ENCODE results near the gene DNAJC15.

GRCh38 chr13:43134868-43135267 is 111.5 kb downstream of the DNAJC15 start:
- TF ChIP-seq CTCF (conservative IDR thresholded peaks at IDR 0.05; ENCODE audit: low read length) (no peak), EZH2phosphoT487 (IDR thresholded peaks at IDR 0.05; ENCODE audit: borderline replicate concordance) (no peak)

All from Loucy (cell line).